Smooth muscle cell of the brain vasculature (primary cell): ENCODE data around the gene NOL9.
"Not testable (repeated sequence)": the region's sequence is repeated elsewhere in the genome, so short reads cannot be mapped to it uniquely, and the experiment has no call there.

ENCODE experiments used
- DNase-seq: peaks from one replicate; pipeline ENCODE4 v3.0.0-alpha.2; 2012; ENCODE audit warnings: low read depth, low spot score

NOL9 gene

GRCh38 chr1:6503884-6504602, 50.3 kb downstream of the NOL9 start:
- no peak for DNase-seq

- DNase-seq, result no peak
Observed at GRCh38 chr1:6502000-6502891, 52.1 kb downstream of the NOL9 start.

- DNase-seq, result no peak
Observed at GRCh38 chr1:6501279-6501813, 53.0 kb downstream of the NOL9 start.

- DNase-seq, result no peak
Observed at GRCh38 chr1:6500544-6501278, 53.6 kb downstream of the NOL9 start.

GRCh38 chr1:6499296-6499695, 55.0 kb downstream of the NOL9 start:
- no peak for DNase-seq

- no peak for DNase-seq
Observed at GRCh38 chr1:6498576-6499111, 55.7 kb downstream of the NOL9 start.

- no peak for DNase-seq
Observed at GRCh38 chr1:6497867-6498575, 56.3 kb downstream of the NOL9 start.

GRCh38 chr1:6497215-6497866, 57.0 kb downstream of the NOL9 start:
- DNase-seq, result no peak

GRCh38 chr1:6496890-6497214, 57.5 kb downstream of the NOL9 start:
- DNase-seq, result no peak

GRCh38 chr1:6496365-6496721, 58.0 kb downstream of the NOL9 start:
- no peak for DNase-seq

- no peak for DNase-seq
Observed at GRCh38 chr1:6495540-6496364, 58.6 kb downstream of the NOL9 start.

GRCh38 chr1:6495041-6495441, 59.3 kb downstream of the NOL9 start:
- no peak for DNase-seq

- no peak for DNase-seq
Observed at GRCh38 chr1:6494627-6495026, 59.7 kb downstream of the NOL9 start.

GRCh38 chr1:6493834-6494223, 60.5 kb downstream of the NOL9 start:
- DNase-seq, result not testable (repeated sequence)

- no peak for DNase-seq
Observed at GRCh38 chr1:6491966-6492365, 62.3 kb downstream of the NOL9 start.

- no peak for DNase-seq
Observed at GRCh38 chr1:6491480-6491962, 62.8 kb downstream of the NOL9 start, which contains the start of gene PLEKHG5. Gene PLEKHG5, minus strand, starts transcription at chr1:6491667. Its CDS starts 14,096 bp downstream, at chr1:6477571.

- DNase-seq, result no peak
Observed at GRCh38 chr1:6491081-6491449, 63.2 kb downstream of the NOL9 start.

- peak; percentile 31 for DNase-seq
Observed at GRCh38 chr1:6490181-6491080, 63.9 kb downstream of the NOL9 start.

- DNase-seq, result no peak
Observed at GRCh38 chr1:6489799-6490180, 64.5 kb downstream of the NOL9 start.
